Skeletal muscle tissue (tissue), 4 donors: ENCODE data around the gene MUC5B. TPM values are rescaled to one million over a fixed set of nuclear protein-coding genes. Genes with fewer than 3 reads are reported as not detected.
"Not testable (repeated sequence)": the region's sequence is repeated elsewhere in the genome, so short reads cannot be mapped to it uniquely, and the experiment has no call there.

Experiments used
- H3K27ac ChIP-seq: one replicate; pipeline ENCODE4 v1.7.0; 2013; ENCODE audit warnings: mild to moderate bottlenecking, low read depth, low read length, inconsistent platforms
- H3K27me3 ChIP-seq, 3 donors: one replicate each; pipeline ENCODE4 v1.7.0; 2013; ENCODE audit warnings: low read length in 3 of 3; ENCODE audit not compliant: control insufficient read depth in 3 of 3, insufficient read depth in 3 of 3
- H3K36me3 ChIP-seq, 3 donors: one replicate each; pipeline ENCODE4 v1.7.0; 2013; ENCODE audit warnings: low read length in 3 of 3; ENCODE audit not compliant: control insufficient read depth in 3 of 3, insufficient read depth in 3 of 3
- H3K4me1 ChIP-seq, 3 donors: one replicate each; pipeline ENCODE4 v1.7.0; 2013; ENCODE audit warnings: low read length in 3 of 3, mild to moderate bottlenecking in 3 of 3; ENCODE audit not compliant: control insufficient read depth in 3 of 3, insufficient read depth in 3 of 3
- H3K4me3 ChIP-seq, 3 donors: one replicate each; pipeline ENCODE4 v1.7.0; 2013; ENCODE audit warnings: low read length in 3 of 3
- H3K9ac ChIP-seq, 3 donors: one replicate each; pipeline ENCODE4 v1.7.0; 2013; ENCODE audit warnings: low read length in 3 of 3, mild to moderate bottlenecking in 3 of 3, moderate library complexity in 2 of 3, low read depth in 1 of 3
- H3K9me3 ChIP-seq, 3 donors: one replicate each; pipeline ENCODE4 v1.7.0; 2013; ENCODE audit warnings: low read length in 3 of 3; ENCODE audit not compliant: control insufficient read depth in 3 of 3
- total RNA-seq: library from RNA; depleted of rRNA; stranded (reverse); fragments of >200 nt; gene quantifications from one replicate; pipeline ENCODE4 v1.2.3, GENCODE V29; 2014
- donor health status: Osteomylitis.

Gene MUC5B
- total RNA-seq, 1 donor from 2014 or later = not detected

GRCh38 chr11:1178201-1178885 is 44.5 kb upstream of the MUC5B start:
- H3K4me1 ChIP-seq = no peaks in the 10 kb centered on the region
- no peak overlapping the region for H3K4me3 ChIP-seq
- peaks cover 0 to 20% (median 12%) of the 10 kb centered on the region in 3 donors for H3K27me3 ChIP-seq
- H3K9me3 ChIP-seq = no peaks in the 10 kb centered on the region
- H3K27ac ChIP-seq = no peak overlapping the region
- H3K9ac ChIP-seq = no peak overlapping the region
- no peaks in the 10 kb centered on the region for H3K36me3 ChIP-seq

- Histone ChIP-seq H3K27ac (no peak overlapping the region), H3K9me3 (no peaks in the 10 kb centered on the region), H3K9ac (no peak overlapping the region), H3K4me1 (no peaks in the 10 kb centered on the region), H3K36me3 (no peaks in the 10 kb centered on the region), H3K4me3 (no peak overlapping the region), H3K27me3 (peaks cover 0 to 20% (median 12%) of the 10 kb centered on the region in 3 donors)
Measured at GRCh38 chr11:1178906-1179305, 44.0 kb upstream of the MUC5B start.

GRCh38 chr11:1179641-1180040 is 43.2 kb upstream of the MUC5B start:
- H3K27me3 ChIP-seq = peaks cover 0 to 20% (median 12%) of the 10 kb centered on the region in 3 donors
- no peak overlapping the region for H3K9ac ChIP-seq
- no peak overlapping the region for H3K4me3 ChIP-seq
- no peaks in the 10 kb centered on the region for H3K9me3 ChIP-seq
- no peaks in the 10 kb centered on the region for H3K4me1 ChIP-seq
- no peak overlapping the region for H3K27ac ChIP-seq
- H3K36me3 ChIP-seq = no peaks in the 10 kb centered on the region

- Histone ChIP-seq H3K4me1 (no peaks in the 10 kb centered on the region), H3K27me3 (peaks cover under 1 to 20% (median 12%) of the 10 kb centered on the region in 3 donors), H3K27ac (no peak overlapping the region), H3K9me3 (no peaks in the 10 kb centered on the region), H3K4me3 (no peak overlapping the region), H3K36me3 (no peaks in the 10 kb centered on the region), H3K9ac (no peak overlapping the region)
Measured at GRCh38 chr11:1180171-1180570, 42.7 kb upstream of the MUC5B start.

- Histone ChIP-seq H3K4me3 (no peak overlapping the region), H3K27me3 (peaks cover 3 to 19% (median 7%) of the 10 kb centered on the region in 3 donors), H3K9ac (no peak overlapping the region), H3K27ac (no peak overlapping the region), H3K4me1 (no peaks in the 10 kb centered on the region), H3K36me3 (no peaks in the 10 kb centered on the region), H3K9me3 (no peaks in the 10 kb centered on the region)
Measured at GRCh38 chr11:1180947-1181391, 41.9 kb upstream of the MUC5B start.

- H3K27ac ChIP-seq = no peak overlapping the region
- no peak overlapping the region for H3K4me3 ChIP-seq
- H3K4me1 ChIP-seq = no peaks in the 10 kb centered on the region
- peaks cover 3 to 19% (median 11%) of the 10 kb centered on the region in 3 donors for H3K27me3 ChIP-seq
- H3K9ac ChIP-seq = no peak overlapping the region
- no peaks in the 10 kb centered on the region for H3K9me3 ChIP-seq
- H3K36me3 ChIP-seq = no peaks in the 10 kb centered on the region
Measured at GRCh38 chr11:1181420-1181819, 41.4 kb upstream of the MUC5B start.

GRCh38 chr11:1181853-1182535 is 40.9 kb upstream of the MUC5B start:
- H3K4me3 ChIP-seq = no peak overlapping the region
- no peak overlapping the region for H3K9ac ChIP-seq
- no peaks in the 10 kb centered on the region for H3K9me3 ChIP-seq
- H3K27me3 ChIP-seq = peaks cover 3 to 14% (median 13%) of the 10 kb centered on the region in 3 donors
- H3K36me3 ChIP-seq = no peaks in the 10 kb centered on the region
- no peaks in the 10 kb centered on the region for H3K4me1 ChIP-seq
- no peak overlapping the region for H3K27ac ChIP-seq

- not testable (repeated sequence) for H3K4me1 ChIP-seq, H3K9me3 ChIP-seq, H3K27ac ChIP-seq, H3K4me3 ChIP-seq, H3K36me3 ChIP-seq, H3K9ac ChIP-seq
- H3K27me3 ChIP-seq = peaks cover 7 to 22% (median 15%) of the 10 kb centered on the region in 3 donors
Measured at GRCh38 chr11:1184139-1184538, 38.7 kb upstream of the MUC5B start.

- not testable (repeated sequence) for H3K9me3 ChIP-seq, H3K36me3 ChIP-seq, H3K4me1 ChIP-seq, H3K9ac ChIP-seq, H3K4me3 ChIP-seq, H3K27ac ChIP-seq
- H3K27me3 ChIP-seq = peaks cover 16 to 30% (median 19%) of the 10 kb centered on the region in 3 donors
Measured at GRCh38 chr11:1188451-1189130, 34.3 kb upstream of the MUC5B start.

- not testable (repeated sequence) for H3K27ac ChIP-seq, H3K9me3 ChIP-seq, H3K36me3 ChIP-seq, H3K4me1 ChIP-seq, H3K9ac ChIP-seq, H3K4me3 ChIP-seq
- peaks cover 16 to 30% (median 19%) of the 10 kb centered on the region in 3 donors for H3K27me3 ChIP-seq
Measured at GRCh38 chr11:1189816-1190215, 33.0 kb upstream of the MUC5B start.
